ENCODE results near the gene SPTBN4.
"Not testable (repeated sequence)": the region's sequence is repeated elsewhere in the genome, so short reads cannot be mapped to it uniquely, and the experiment has no call there.

Gene SPTBN4

DNA sequence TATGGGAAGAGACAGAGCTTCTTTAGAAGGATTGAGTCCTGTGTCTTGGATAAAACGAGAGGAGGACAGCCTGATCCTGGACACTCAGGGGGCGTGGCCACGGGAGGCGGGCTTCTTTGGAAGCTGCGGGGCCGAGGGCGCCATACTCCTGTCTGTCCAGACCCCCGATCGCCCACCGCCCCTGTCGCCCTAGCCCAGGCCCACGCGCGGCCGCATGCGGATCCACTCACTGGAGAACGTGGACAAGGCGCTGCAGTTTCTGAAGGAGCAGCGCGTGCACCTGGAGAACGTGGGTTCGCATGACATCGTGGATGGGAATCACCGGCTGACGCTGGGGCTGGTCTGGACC lies 23.1 kb downstream of the SPTBN4 start:
- Mint-ChIP-seq H3K36me3 (ENCODE audit: insufficient read depth) (peaks cover 2% of the 10 kb centered on the region), H3K4me1 (peaks cover 8% of the 10 kb centered on the region), H3K27ac (ENCODE audit: low read depth) (no peak overlapping the region)

GRCh38 chr19:40492274-40492673 lies 25.5 kb downstream of the SPTBN4 start:
- Mint-ChIP-seq H3K4me3 (no peak overlapping the region), H3K36me3 (ENCODE audit: insufficient read depth) (peaks cover 2% of the 10 kb centered on the region), H3K9me3 (no peaks in the 10 kb centered on the region), H3K4me1 (peaks cover 8% of the 10 kb centered on the region), H3K27ac (ENCODE audit: low read depth) (no peak overlapping the region), H3K27me3 (peaks cover 13% of the 10 kb centered on the region)
- no peak for DNase-seq (ENCODE audit: low spot score in 2 of 2)
- ATAC-seq (replicated peaks; ENCODE audit: extremely low read depth, poor library complexity, severe bottlenecking) = no peak

More for the DNA sequence above, 23.1 kb downstream of the SPTBN4 start:
- no peaks in the 10 kb centered on the region for H3K9me3 Mint-ChIP-seq
- ATAC-seq (replicated peaks; ENCODE audit: extremely low read depth, poor library complexity, severe bottlenecking) (no peak), DNase-seq (ENCODE audit: low spot score in 2 of 2) (no peak)
- H3K27me3 Mint-ChIP-seq = peaks cover 31% of the 10 kb centered on the region
- no peak overlapping the region for H3K4me3 Mint-ChIP-seq

DNA sequence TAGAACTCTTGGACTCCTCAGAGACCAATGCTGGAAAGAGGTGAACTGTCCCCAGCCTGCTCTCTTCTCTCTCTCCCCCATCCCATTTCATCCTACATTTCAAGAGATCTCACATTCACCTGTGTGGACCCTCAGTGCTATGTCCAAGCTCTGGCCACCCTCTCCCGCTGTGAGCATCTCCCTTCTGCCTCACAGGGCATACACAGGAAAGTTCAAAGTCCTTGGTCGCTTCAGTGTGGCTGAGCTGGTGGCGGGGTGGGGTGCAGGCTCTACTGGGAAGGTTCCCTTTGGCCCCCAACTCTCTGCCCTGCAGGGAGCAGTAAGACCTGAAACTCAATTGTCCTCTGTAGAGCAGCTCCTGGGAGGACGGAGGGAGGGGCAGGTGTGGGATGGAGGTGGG lies 27.0 kb downstream of the SPTBN4 start:
- Mint-ChIP-seq H3K4me1 (no peaks in the 10 kb centered on the region), H3K36me3 (ENCODE audit: insufficient read depth) (peaks cover 2% of the 10 kb centered on the region), H3K9me3 (no peaks in the 10 kb centered on the region), H3K4me3 (no peak overlapping the region), H3K27me3 (no peaks in the 10 kb centered on the region), H3K27ac (ENCODE audit: low read depth) (no peak overlapping the region)
- no peak for ATAC-seq (replicated peaks; ENCODE audit: extremely low read depth, poor library complexity, severe bottlenecking)
- DNase-seq (ENCODE audit: low spot score in 2 of 2) = no peak

DNA sequence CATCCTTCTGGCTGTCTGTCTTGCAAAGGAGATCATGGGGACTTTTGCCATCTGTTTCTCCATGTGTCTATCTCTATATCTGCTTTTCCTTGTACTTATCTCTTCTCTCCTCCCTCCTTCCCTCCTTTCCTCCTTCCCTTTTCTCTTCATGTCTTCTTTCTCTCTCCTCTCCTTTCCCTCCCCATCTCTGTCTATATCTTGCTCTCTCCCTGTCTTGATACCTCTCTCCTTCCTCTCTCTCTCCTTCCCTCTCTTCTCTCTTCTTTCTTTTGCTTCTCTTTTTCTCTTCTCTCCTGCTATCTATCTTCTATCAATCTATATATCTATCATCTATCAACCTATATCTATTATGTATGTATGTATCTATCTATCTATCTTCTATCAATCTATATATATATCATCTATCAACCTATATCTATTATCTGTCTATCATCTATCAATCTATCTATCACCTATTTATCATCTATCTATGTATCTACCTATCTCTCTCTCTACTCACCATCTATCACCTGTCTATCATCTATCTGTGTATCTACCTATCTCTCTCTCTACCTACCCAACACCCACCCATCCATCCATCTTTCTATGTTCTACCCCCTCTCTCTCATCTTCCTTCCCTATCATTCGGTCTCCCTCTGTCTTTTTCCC lies 27.5 kb downstream of the SPTBN4 start:
- H3K4me3 Mint-ChIP-seq = no peak overlapping the region
- H3K9me3 Mint-ChIP-seq = no peaks in the 10 kb centered on the region
- H3K27ac Mint-ChIP-seq (ENCODE audit: low read depth) = no peak overlapping the region
- no peaks in the 10 kb centered on the region for H3K4me1 Mint-ChIP-seq
- H3K36me3 Mint-ChIP-seq (ENCODE audit: insufficient read depth) = peaks cover 2% of the 10 kb centered on the region
- ATAC-seq (replicated peaks; ENCODE audit: extremely low read depth, poor library complexity, severe bottlenecking) (no peak), DNase-seq (ENCODE audit: low spot score in 2 of 2) (no peak)
- H3K27me3 Mint-ChIP-seq = no peaks in the 10 kb centered on the region

GRCh38 chr19:40497214-40497613 lies 30.4 kb downstream of the SPTBN4 start:
- DNase-seq (ENCODE audit: low spot score in 2 of 2) (no peak), ATAC-seq (replicated peaks; ENCODE audit: extremely low read depth, poor library complexity, severe bottlenecking) (no peak)
- Mint-ChIP-seq H3K4me3 (no peak overlapping the region), H3K36me3 (ENCODE audit: insufficient read depth) (peaks cover 2% of the 10 kb centered on the region), H3K27ac (ENCODE audit: low read depth) (no peak overlapping the region), H3K9me3 (no peaks in the 10 kb centered on the region), H3K4me1 (no peaks in the 10 kb centered on the region), H3K27me3 (peaks cover 11% of the 10 kb centered on the region)

- DNase-seq (ENCODE audit: low spot score in 2 of 2) (no peak), ATAC-seq (replicated peaks; ENCODE audit: extremely low read depth, poor library complexity, severe bottlenecking) (no peak)
- Mint-ChIP-seq H3K4me3 (no peak overlapping the region), H3K4me1 (no peaks in the 10 kb centered on the region), H3K9me3 (no peaks in the 10 kb centered on the region), H3K36me3 (ENCODE audit: insufficient read depth) (peaks cover 2% of the 10 kb centered on the region), H3K27ac (ENCODE audit: low read depth) (no peak overlapping the region), H3K27me3 (peaks cover 28% of the 10 kb centered on the region)
Observed at GRCh38 chr19:40499320-40499719, 32.5 kb downstream of the SPTBN4 start.

DNA sequence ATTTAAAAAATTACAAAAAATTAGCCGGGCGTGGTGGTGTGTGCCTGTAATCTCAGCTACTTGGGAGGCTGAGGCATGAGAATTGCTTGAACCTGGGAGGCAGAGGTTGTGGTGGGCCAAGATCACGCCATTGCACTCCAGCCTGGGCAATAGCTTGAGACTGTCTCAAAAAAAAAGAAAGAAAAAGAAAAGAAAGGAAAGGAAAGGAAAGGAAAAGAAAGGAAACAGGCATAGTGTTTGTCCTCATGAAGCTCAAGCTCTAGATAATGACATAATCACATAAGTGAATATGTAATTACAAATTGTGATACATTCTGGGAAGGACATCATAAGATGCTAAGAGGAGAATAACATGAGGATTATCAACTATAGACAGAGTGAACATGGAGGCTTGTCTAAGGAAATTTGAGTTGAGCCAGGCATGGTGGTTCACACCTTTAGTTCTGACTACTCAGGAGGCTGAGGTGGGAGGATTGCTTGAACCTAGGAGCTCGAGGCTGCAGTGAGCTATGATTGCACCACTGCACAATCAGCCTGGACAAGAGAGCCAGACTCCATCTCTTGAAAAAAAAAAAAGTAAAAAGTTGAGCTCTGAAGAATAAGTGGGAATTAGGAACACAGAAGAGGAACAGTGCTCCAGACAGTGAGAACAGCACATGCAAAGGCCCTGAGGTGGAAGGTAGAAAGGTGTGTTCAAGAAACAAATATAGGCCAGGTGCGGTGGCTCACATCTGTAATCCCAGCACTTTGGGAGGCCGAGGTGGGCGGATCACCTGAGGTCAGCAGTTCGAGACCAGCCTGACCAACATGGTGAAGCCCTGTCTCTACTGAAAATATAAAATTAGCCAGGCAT lies 34.1 kb downstream of the SPTBN4 start:
- peaks cover 37% of the 10 kb centered on the region for H3K27me3 Mint-ChIP-seq
- H3K4me1 Mint-ChIP-seq; DNase-seq (ENCODE audit: low spot score in 2 of 2); H3K4me3 Mint-ChIP-seq; H3K27ac Mint-ChIP-seq (ENCODE audit: low read depth); ATAC-seq (replicated peaks; ENCODE audit: extremely low read depth, poor library complexity, severe bottlenecking); H3K36me3 Mint-ChIP-seq (ENCODE audit: insufficient read depth); H3K9me3 Mint-ChIP-seq: not testable (repeated sequence)

DNA sequence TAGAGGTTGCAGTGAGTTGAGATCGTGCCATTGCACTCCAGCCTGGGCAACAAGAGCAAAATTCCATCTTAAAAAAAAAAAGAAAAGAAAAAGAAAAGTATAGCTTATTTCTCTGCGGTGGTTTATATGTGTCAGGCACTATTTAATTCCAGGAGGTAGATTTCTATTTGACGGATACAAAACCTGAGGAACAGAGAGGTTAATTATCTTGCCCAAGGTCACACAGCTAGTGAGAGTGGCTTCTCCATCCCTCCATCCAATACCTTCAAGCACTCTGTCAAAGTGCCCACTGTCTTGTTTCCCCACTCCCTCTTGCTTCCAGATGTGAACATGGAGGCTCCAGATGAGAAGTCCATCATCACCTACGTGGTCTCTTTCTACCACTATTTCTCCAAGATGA lies 34.8 kb downstream of the SPTBN4 start:
- Mint-ChIP-seq H3K27me3 (peaks cover 40% of the 10 kb centered on the region), H3K27ac (ENCODE audit: low read depth) (no peak overlapping the region), H3K4me3 (no peak overlapping the region), H3K9me3 (no peaks in the 10 kb centered on the region), H3K36me3 (ENCODE audit: insufficient read depth) (no peaks in the 10 kb centered on the region), H3K4me1 (no peaks in the 10 kb centered on the region)
- no peak for DNase-seq (ENCODE audit: low spot score in 2 of 2)
- no peak for ATAC-seq (replicated peaks; ENCODE audit: extremely low read depth, poor library complexity, severe bottlenecking)

GRCh38 chr19:40502081-40502480 lies 35.3 kb downstream of the SPTBN4 start:
- no peaks in the 10 kb centered on the region for H3K9me3 Mint-ChIP-seq
- DNase-seq (ENCODE audit: low spot score in 2 of 2) (no peak), ATAC-seq (replicated peaks; ENCODE audit: extremely low read depth, poor library complexity, severe bottlenecking) (no peak)
- no peaks in the 10 kb centered on the region for H3K4me1 Mint-ChIP-seq
- H3K27ac Mint-ChIP-seq (ENCODE audit: low read depth) = no peak overlapping the region
- H3K4me3 Mint-ChIP-seq = no peak overlapping the region
- H3K36me3 Mint-ChIP-seq (ENCODE audit: insufficient read depth) = no peaks in the 10 kb centered on the region
- peaks cover 40% of the 10 kb centered on the region for H3K27me3 Mint-ChIP-seq

- Mint-ChIP-seq H3K9me3 (no peaks in the 10 kb centered on the region), H3K27ac (ENCODE audit: low read depth) (no peak overlapping the region), H3K36me3 (ENCODE audit: insufficient read depth) (no peaks in the 10 kb centered on the region), H3K4me1 (no peaks in the 10 kb centered on the region), H3K27me3 (peaks cover 43% of the 10 kb centered on the region), H3K4me3 (no peak overlapping the region)
- ATAC-seq (replicated peaks; ENCODE audit: extremely low read depth, poor library complexity, severe bottlenecking) (no peak), DNase-seq (ENCODE audit: low spot score in 2 of 2) (no peak)
Observed at GRCh38 chr19:40502647-40503319, 36.0 kb downstream of the SPTBN4 start.

DNA sequence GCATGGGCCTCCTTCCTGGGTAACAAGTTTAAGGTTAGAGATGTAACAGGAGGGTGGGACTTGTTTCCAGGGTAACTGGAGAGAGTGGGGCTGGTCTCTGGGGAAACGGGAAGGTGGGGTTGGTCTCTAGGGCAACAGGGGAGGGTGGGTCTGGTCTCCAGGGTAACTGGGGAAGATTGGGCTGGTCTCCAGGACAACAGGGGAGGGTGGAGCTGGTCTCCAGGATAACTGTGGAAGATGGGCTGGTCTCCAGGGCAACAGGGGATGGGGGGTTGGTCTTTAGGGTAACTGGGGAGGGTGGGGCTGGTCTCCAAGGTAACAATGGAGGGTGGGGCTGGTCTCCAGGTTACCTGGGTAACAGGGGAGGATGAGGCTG lies 36.5 kb downstream of the SPTBN4 start:
- Mint-ChIP-seq H3K4me1 (no peaks in the 10 kb centered on the region), H3K36me3 (ENCODE audit: insufficient read depth) (no peaks in the 10 kb centered on the region), H3K27ac (ENCODE audit: low read depth) (no peak overlapping the region), H3K4me3 (no peak overlapping the region), H3K9me3 (no peaks in the 10 kb centered on the region), H3K27me3 (peaks cover 48% of the 10 kb centered on the region)
- no peak for DNase-seq (ENCODE audit: low spot score in 2 of 2)
- no peak for ATAC-seq (replicated peaks; ENCODE audit: extremely low read depth, poor library complexity, severe bottlenecking)

GRCh38 chr19:40506099-40506498 lies 39.3 kb downstream of the SPTBN4 start:
- ATAC-seq (replicated peaks; ENCODE audit: extremely low read depth, poor library complexity, severe bottlenecking) = no peak
- Mint-ChIP-seq H3K4me3 (no peak overlapping the region), H3K9me3 (no peaks in the 10 kb centered on the region), H3K36me3 (ENCODE audit: insufficient read depth) (no peaks in the 10 kb centered on the region), H3K4me1 (no peaks in the 10 kb centered on the region), H3K27me3 (peaks cover 68% of the 10 kb centered on the region), H3K27ac (ENCODE audit: low read depth) (no peak overlapping the region)
- no peak for DNase-seq (ENCODE audit: low spot score in 2 of 2)

GRCh38 chr19:40507892-40508291 lies 41.1 kb downstream of the SPTBN4 start:
- peaks cover 71% of the 10 kb centered on the region for H3K27me3 Mint-ChIP-seq
- H3K4me3 Mint-ChIP-seq = no peak overlapping the region
- no peak for DNase-seq (ENCODE audit: low spot score in 2 of 2)

More at GRCh38 chr19:40507892-40508291, 41.1 kb downstream of the SPTBN4 start:
- Mint-ChIP-seq H3K27ac (ENCODE audit: low read depth) (no peak overlapping the region), H3K9me3 (no peaks in the 10 kb centered on the region), H3K36me3 (ENCODE audit: insufficient read depth) (no peaks in the 10 kb centered on the region), H3K4me1 (no peaks in the 10 kb centered on the region)
- no peak for ATAC-seq (replicated peaks; ENCODE audit: extremely low read depth, poor library complexity, severe bottlenecking)

Measured in central memory CD8-positive, alpha-beta T cell (primary cell).